RWPE2 (cell line): ENCODE data around the gene SCYL3.

Experiments
- ATAC-seq: fragments of 200-7000 bp; cut with Tn5 transposase; 3 replicates; pipeline ENCODE4 v1.9.1; 2021; ENCODE audit warnings: low read depth
- DNase-seq: peaks from one replicate; pipeline ENCODE4 v3.0.0-alpha.2; 2020; ENCODE audit warnings: low spot score
- H3K27ac ChIP-seq: fragments of 450-650 bp; 2 replicates; pipeline ENCODE4 v1.5.1; 2017; ENCODE audit warnings: mild to moderate bottlenecking; ENCODE audit not compliant: poor library complexity, severe bottlenecking
- H3K27me3 ChIP-seq: fragments of 250-450 bp; sonication (Bioruptor Pico); 2 replicates; pipeline ENCODE4 v1.5.1; 2021; ENCODE audit warnings: mild to moderate bottlenecking, moderate library complexity; ENCODE audit not compliant: insufficient read depth, poor library complexity, severe bottlenecking
- H3K36me3 ChIP-seq: fragments of 250-450 bp; sonication (Bioruptor Pico); 2 replicates; pipeline ENCODE4 v1.5.1; 2020; ENCODE audit warnings: low read depth, mild to moderate bottlenecking, moderate library complexity
- H3K4me1 ChIP-seq: fragments of 250-450 bp; sonication (Bioruptor Pico); 2 replicates; pipeline ENCODE4 v1.5.1; 2021; ENCODE audit warnings: mild to moderate bottlenecking, moderate library complexity; ENCODE audit not compliant: insufficient read depth, poor library complexity, severe bottlenecking
- H3K4me3 ChIP-seq: fragments of 250-450 bp; sonication (Bioruptor Pico); 2 replicates; pipeline ENCODE4 v1.5.1; 2021; ENCODE audit warnings: mild to moderate bottlenecking, moderate library complexity; ENCODE audit not compliant: severe bottlenecking
- H3K9me3 ChIP-seq: fragments of 250-450 bp; sonication (Bioruptor Pico); 2 replicates; pipeline ENCODE4 v1.5.1; 2021; ENCODE audit warnings: mild to moderate bottlenecking, moderate library complexity; ENCODE audit not compliant: severe bottlenecking
- TF ChIP-seq, protein P1 (sequence below): fragments of 450-650 bp; IDR thresholded peaks from one replicate; pipeline ENCODE4 v1.5.1; 2017; ENCODE audit warnings: mild to moderate bottlenecking, moderate library complexity; ENCODE audit not compliant: poor library complexity, severe bottlenecking

SCYL3 gene

GRCh38 chr1:169848456-169848855 lies 45.2 kb downstream of the SCYL3 start:
- Histone ChIP-seq H3K36me3 (peaks cover 94% of the 10 kb centered on the region), H3K9me3 (no peaks in the 10 kb centered on the region), H3K4me1 (no peaks in the 10 kb centered on the region), H3K27me3 (no peaks in the 10 kb centered on the region), H3K4me3 (no peak overlapping the region), H3K27ac (no peak overlapping the region)
- ATAC-seq (no peak), DNase-seq (no peak)
- TF ChIP-seq, protein P1, sequence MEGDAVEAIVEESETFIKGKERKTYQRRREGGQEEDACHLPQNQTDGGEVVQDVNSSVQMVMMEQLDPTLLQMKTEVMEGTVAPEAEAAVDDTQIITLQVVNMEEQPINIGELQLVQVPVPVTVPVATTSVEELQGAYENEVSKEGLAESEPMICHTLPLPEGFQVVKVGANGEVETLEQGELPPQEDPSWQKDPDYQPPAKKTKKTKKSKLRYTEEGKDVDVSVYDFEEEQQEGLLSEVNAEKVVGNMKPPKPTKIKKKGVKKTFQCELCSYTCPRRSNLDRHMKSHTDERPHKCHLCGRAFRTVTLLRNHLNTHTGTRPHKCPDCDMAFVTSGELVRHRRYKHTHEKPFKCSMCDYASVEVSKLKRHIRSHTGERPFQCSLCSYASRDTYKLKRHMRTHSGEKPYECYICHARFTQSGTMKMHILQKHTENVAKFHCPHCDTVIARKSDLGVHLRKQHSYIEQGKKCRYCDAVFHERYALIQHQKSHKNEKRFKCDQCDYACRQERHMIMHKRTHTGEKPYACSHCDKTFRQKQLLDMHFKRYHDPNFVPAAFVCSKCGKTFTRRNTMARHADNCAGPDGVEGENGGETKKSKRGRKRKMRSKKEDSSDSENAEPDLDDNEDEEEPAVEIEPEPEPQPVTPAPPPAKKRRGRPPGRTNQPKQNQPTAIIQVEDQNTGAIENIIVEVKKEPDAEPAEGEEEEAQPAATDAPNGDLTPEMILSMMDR, result no peak

DNA sequence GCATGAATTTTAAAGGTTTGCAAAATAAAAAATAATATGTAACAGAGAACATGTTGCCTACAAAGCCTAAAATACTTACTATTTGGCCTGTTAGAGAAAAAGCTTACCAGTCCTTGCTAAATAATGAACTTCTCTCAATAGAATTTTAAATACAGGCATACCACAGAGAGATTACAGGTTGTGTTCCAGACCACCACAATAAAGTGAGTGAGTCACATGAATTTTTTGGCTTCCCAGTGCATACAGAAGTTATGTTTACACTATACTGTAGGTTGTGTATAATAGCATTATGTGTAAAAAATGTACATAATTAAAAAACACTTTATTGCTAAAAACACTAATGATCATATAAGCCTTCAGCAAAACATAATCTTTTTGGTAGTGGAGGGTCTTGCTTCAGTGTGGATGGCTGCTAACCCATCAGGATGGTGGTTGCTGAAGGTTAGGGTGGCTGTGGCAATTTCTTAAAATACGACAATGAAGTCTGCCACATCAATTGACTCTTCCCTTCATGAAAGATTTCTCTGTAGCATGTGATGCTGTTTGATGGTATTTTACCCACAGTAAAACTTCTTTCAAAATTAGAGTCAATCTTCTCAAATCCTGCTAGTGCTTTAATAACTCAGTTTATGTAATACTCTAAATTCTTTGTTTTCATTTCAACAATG lies 48.6 kb downstream of the SCYL3 start:
- peaks cover 82% of the 10 kb centered on the region for H3K36me3 ChIP-seq
- TF ChIP-seq, protein P1, result no peak
- H3K27me3 ChIP-seq, result no peaks in the 10 kb centered on the region
- no peaks in the 10 kb centered on the region for H3K9me3 ChIP-seq
- H3K4me1 ChIP-seq, result no peaks in the 10 kb centered on the region
- no peak overlapping the region for H3K27ac ChIP-seq
- no peak for ATAC-seq
- H3K4me3 ChIP-seq, result no peak overlapping the region
- no peak for DNase-seq

- Histone ChIP-seq H3K9me3 (no peaks in the 10 kb centered on the region), H3K4me1 (no peaks in the 10 kb centered on the region), H3K27ac (no peak overlapping the region), H3K4me3 (no peak overlapping the region), H3K27me3 (no peaks in the 10 kb centered on the region), H3K36me3 (peaks cover 80% of the 10 kb centered on the region)
- TF ChIP-seq, protein P1, result no peak
- no peak for DNase-seq
- ATAC-seq, result no peak
Measured at GRCh38 chr1:169838942-169839341, 54.8 kb downstream of the SCYL3 start.

- Histone ChIP-seq H3K36me3 (peaks cover 84% of the 10 kb centered on the region), H3K27ac (no peak overlapping the region), H3K4me3 (no peak overlapping the region), H3K9me3 (no peaks in the 10 kb centered on the region), H3K27me3 (no peaks in the 10 kb centered on the region), H3K4me1 (no peaks in the 10 kb centered on the region)
- ATAC-seq (no peak), DNase-seq (no peak)
- TF ChIP-seq, protein P1, result no peak
Measured at GRCh38 chr1:169836198-169836597, 57.5 kb downstream of the SCYL3 start.

DNA sequence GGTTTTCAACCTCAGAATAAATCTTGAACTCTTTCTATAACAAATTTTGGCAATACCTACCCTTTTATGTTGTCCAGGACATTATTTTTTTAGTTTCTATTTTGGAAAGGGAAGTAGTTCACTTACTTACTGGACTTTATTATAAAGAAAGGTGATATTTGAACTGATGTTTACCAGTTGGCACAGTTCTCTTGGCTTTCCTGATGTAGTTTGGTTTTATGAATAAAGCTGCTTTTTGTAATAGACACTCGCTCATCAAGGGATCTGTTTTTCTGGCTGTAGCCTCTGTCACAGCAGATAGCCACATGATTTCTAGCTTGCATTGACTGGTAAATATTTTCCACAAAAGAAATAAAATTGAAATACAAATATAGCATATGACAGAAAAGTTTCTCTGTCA lies 58.0 kb downstream of the SCYL3 start:
- TF ChIP-seq, protein P1, result no peak
- DNase-seq, result no peak
- Histone ChIP-seq H3K27ac (no peak overlapping the region), H3K36me3 (peaks cover 85% of the 10 kb centered on the region), H3K4me3 (no peak overlapping the region), H3K9me3 (no peaks in the 10 kb centered on the region), H3K27me3 (no peaks in the 10 kb centered on the region), H3K4me1 (no peaks in the 10 kb centered on the region)
- ATAC-seq, result no peak
